ENCODE data around the gene CLUH. TPM values are rescaled to one million over a fixed set of nuclear protein-coding genes. Genes with fewer than 3 reads are reported as not detected.
"Not testable (repeated sequence)": the region's sequence is repeated elsewhere in the genome, so short reads cannot be mapped to it uniquely, and the experiment has no call there.

CLUH gene
- total RNA-seq, 1 experiment from 2014 or later, result 48.6 TPM

DNA sequence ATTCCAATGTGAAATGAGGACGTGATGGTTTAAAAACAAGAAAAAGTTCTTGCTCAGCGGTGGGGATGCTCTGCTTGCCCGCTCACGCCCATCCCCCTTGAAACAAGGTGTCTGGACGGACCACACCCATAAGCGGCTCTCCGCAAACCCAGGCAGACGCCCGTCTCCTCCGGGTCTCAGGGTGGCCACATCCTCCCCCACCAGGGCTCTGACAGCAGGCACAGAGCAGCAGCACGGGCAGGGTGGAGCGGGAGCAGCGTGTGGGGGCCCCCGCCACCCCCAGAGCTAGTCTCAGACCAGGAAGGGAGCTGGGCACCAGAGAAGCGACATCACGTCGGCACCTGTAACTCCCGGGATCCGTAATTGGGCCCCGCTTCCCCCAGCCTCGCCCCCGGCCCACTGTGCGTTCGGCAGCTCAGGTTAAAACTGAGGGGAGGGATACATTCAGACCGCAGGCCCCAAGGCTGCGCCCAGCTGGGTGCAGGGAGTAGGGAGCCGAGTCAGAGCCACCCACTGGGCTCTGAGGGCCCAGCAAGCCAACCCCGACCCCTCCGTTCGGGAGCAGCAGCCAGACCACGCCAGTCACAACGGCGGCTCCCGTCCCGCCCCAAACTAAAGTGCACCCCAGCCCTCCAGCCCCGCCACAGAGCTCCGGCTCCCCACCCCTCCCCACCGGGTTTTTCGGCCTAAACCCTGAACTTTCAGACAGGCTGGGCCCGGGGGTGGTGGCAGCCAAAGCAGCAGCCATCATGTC lies 22.0 kb downstream of the CLUH start:
- DNase-seq (ENCODE audit: extremely low read depth, low read depth), result no peak

GRCh38 chr17:2688351-2689342 lies 22.9 kb downstream of the CLUH start:
- no peak for DNase-seq (ENCODE audit: extremely low read depth, low read depth)

- no peak for DNase-seq (ENCODE audit: extremely low read depth, low read depth)
These were observed 24.5 kb downstream of the CLUH start for GRCh38 chr17:2687074-2687418.

DNA sequence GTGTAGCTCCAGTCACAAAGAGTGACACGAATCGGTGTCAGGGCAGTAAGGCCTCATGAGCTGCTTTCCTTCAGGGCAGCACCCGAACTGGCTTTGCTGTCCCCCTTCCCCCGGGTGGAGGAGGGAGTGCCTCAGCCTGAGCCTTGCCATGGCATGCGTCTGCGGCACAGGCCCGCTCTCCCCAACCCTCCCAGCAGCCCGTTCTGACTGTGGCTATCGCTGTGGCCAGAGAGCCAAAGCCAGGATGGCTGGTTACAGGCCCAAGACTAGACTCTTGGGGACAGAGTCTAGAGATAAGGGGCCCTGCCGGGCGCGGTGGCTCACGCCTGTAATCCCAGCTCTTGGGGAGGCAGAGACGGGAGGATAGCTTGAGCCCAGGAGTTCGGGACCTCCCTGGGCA lies 25.9 kb downstream of the CLUH start:
- no peak for DNase-seq (ENCODE audit: extremely low read depth, low read depth)

- DNase-seq (ENCODE audit: extremely low read depth, low read depth), result no peak
These were observed 27.0 kb downstream of the CLUH start for GRCh38 chr17:2684549-2684948.

- DNase-seq (ENCODE audit: extremely low read depth, low read depth), result no peak
These were observed 27.7 kb downstream of the CLUH start for GRCh38 chr17:2683912-2684311.

- no peak for DNase-seq (ENCODE audit: extremely low read depth, low read depth)
These were observed 29.2 kb downstream of the CLUH start for GRCh38 chr17:2682176-2682938.

DNA sequence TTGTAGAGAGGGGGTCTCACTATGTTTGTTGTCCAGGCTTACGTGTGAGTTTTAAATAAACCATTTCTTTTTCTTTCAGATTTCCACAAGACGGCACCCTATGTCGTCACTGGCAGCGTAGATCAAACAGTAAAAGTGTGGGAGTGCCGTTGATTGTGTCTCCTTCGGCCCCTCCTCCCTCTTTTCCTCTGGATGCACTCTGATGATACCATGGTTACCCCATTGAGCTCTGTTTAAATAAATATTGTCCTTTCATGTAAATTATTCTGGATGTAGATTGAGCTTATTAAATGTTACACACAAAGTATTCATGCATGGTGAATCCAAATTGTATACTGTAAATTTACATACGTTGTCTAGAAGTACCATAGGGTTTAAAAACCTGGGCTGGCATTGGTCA lies 29.9 kb downstream of the CLUH start:
- DNase-seq (ENCODE audit: extremely low read depth, low read depth), result no peak

- DNase-seq (ENCODE audit: extremely low read depth, low read depth), result no peak
These were observed 30.6 kb downstream of the CLUH start for GRCh38 chr17:2680961-2681360.

DNA sequence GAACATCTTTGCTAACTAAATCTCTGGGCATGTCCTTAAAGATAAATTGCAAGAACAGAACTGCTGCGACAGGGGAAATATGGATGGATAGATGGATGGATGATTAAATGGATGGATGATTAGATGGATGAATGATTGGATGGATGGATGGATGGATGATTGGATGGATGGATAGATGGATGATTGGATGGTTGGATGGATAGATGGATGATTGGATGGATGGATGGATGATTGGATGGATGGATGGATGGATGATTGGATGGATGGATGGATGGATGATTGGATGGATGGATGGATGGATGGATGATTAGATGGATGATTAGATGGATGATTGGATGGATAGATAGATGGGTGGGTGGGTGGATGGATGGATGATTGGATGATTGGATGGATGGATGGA lies 32.3 kb downstream of the CLUH start:
- not testable (repeated sequence) for DNase-seq (ENCODE audit: extremely low read depth, low read depth)

DNA sequence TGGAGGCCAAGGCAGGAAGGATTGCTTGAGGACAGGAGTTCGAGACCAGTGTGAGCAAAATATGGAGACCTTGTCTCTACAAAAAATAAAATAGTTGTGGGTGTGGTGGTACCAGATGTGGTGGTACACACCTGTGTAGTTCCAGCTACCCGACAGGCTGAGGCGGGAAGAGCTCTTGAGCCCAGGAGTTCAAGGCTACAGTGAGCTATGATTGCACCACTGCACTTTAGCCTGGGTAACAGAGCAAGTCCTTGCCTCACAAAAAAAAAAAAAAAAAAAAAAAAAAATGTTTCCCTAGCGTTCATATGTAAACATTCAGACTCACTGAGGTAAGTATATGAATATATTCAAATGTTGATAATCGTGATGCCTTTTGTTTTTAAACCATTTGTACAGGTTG lies 39.5 kb downstream of the CLUH start:
- DNase-seq (ENCODE audit: extremely low read depth, low read depth), result no peak

- DNase-seq (ENCODE audit: extremely low read depth, low read depth), result not testable (repeated sequence)
These were observed 51.2 kb downstream of the CLUH start for GRCh38 chr17:2660410-2660809.

- not testable (repeated sequence) for DNase-seq (ENCODE audit: extremely low read depth, low read depth)
These were observed 52.2 kb downstream of the CLUH start for GRCh38 chr17:2659337-2659736.

DNA sequence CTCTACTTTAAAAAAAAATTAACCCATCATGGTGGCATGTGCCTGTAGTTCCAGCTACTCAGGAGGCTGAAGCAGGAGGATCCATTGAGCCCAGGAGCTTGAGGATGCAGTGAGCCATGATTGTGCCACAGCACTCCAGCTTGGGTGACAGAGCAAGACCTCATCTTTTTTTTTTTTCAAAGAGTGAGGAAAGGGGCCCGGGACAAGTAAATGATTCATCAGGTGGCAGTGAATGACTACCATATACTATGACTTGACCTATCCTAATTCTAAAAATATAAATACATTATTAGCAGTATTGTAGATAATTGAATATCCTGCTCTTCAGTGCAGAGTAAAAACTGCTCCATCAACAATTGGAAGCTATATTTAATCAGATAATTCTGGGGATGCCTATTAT lies 55.3 kb downstream of the CLUH start:
- no peak for DNase-seq (ENCODE audit: extremely low read depth, low read depth)

GRCh38 chr17:2655546-2655945 lies 56.0 kb downstream of the CLUH start:
- peak; percentile 61 for DNase-seq (ENCODE audit: extremely low read depth, low read depth)

- DNase-seq (ENCODE audit: extremely low read depth, low read depth), result not testable (repeated sequence)
These were observed 58.7 kb downstream of the CLUH start for GRCh38 chr17:2652911-2653310.

GRCh38 chr17:2649191-2649590 lies 62.4 kb downstream of the CLUH start:
- no peak for DNase-seq (ENCODE audit: extremely low read depth, low read depth)

GRCh38 chr17:2647957-2648356 lies 63.6 kb downstream of the CLUH start:
- no peak for DNase-seq (ENCODE audit: extremely low read depth, low read depth)

- DNase-seq (ENCODE audit: extremely low read depth, low read depth), result no peak
These were observed 66.6 kb downstream of the CLUH start for GRCh38 chr17:2644971-2645370.

All from NCI-H460 (cell line).